ENCODE measurements around the gene USP6NL. TPM values are rescaled to one million over a fixed set of nuclear protein-coding genes. Genes with fewer than 3 reads are reported as not detected.
A peak's percentile ranks its signal among the peaks of the same experiment; 100 is the strongest.
"Not testable (repeated sequence)": the region's sequence is repeated elsewhere in the genome, so short reads cannot be mapped to it uniquely, and the experiment has no call there.

The USP6NL gene
- polyA plus RNA-seq, 3 donors: 26.8 to 28.9 (median 27.4) TPM

DNA sequence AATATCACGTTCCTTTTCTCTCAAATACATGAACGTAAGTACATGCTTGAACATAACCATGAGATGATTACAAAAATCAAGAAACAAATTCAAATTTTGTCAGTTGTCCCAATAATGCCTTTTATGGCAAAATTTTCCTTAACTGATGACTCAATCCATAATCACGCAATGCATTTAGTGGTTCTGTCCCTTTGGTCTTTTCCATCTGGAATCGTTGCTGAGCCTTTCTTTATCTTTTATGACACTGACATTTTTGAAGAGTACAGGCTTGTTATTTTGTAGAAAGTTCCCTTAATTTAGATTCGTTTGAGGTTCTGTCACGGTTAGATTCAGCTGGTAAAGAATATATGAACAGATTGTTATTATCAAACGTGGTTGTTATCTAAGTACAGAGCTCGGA, 16.5 kb upstream of the USP6NL start:
- DNase-seq: not testable (repeated sequence)

- DNase-seq: no peak
These were observed 14.6 kb upstream of the USP6NL start for GRCh38 chr10:11626071-11626470.

DNA sequence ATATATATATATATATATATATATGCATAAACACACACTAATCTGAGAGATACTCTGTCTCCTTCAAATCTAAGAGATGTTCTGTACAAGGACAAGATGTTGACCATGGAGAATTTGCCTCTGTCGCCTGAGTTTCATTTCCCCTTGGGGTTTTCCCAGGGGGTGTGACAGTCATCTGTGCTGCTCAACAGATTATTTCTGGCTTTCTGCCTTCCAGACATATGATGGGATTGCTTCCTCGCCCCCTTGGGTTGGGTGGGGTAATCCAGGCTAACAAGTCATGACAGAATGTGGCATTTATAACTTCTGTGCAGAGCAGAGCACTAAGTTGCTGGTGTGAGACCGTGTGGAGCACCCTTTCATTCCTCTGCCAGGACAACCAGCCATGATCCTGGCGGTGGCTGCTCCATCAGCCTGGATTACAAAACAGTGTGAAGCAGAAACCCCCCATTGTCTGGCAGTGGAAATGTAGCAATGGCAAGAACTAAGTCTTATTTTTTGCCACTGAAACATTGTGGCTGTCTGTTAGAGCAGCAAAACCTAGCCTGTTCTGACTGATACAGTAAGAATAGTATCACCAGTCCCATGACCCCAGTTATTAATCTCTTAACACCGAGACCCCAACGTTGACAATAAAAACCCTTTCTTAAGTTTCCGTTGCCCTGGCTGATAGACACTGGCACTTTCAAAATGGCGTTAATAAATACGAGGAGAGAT, 13.7 kb upstream of the USP6NL start:
- DNase-seq: no peak

DNA sequence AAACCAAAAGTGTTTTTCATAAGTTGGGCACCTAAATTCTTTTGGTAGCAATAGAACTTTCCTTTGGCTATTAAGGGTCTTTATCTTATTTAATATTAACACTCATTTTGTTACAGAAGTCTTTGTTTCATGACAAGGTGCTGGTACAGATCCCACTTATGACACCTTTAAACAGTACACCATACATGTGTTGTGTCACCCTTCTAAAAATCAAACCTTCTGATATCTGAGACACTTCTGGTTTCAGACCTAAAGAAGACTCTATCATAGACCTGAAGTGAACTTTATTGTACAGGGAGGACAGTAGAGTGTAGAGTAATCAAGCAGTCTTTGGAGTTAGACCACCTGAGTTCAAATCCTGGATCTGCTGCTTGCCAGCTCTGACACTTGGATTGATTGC, 5.8 kb upstream of the USP6NL start:
- DNase-seq: no peak

GRCh38 chr10:11616021-11616420, 4.6 kb upstream of the USP6NL start:
- no peak for DNase-seq

DNA sequence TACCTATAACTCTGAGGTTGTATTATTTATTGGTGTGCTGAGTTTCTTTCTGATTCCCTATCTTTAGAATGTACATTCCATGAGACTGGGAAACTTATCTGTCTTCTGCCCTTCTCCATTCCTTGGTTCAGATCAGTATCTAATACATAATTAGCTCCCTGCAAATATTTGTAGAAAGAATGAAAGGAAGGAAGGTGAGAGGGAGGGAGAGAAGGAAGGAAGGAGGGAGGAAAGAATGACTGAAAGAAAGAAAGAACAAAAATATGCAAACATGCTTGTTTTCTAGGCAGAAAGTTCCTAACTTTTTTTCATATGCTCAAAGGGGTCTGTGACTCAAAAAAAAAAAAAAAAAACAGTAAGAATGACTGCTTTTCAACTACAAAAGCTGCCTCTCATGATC, 3.9 kb upstream of the USP6NL start:
- no peak for DNase-seq

DNA sequence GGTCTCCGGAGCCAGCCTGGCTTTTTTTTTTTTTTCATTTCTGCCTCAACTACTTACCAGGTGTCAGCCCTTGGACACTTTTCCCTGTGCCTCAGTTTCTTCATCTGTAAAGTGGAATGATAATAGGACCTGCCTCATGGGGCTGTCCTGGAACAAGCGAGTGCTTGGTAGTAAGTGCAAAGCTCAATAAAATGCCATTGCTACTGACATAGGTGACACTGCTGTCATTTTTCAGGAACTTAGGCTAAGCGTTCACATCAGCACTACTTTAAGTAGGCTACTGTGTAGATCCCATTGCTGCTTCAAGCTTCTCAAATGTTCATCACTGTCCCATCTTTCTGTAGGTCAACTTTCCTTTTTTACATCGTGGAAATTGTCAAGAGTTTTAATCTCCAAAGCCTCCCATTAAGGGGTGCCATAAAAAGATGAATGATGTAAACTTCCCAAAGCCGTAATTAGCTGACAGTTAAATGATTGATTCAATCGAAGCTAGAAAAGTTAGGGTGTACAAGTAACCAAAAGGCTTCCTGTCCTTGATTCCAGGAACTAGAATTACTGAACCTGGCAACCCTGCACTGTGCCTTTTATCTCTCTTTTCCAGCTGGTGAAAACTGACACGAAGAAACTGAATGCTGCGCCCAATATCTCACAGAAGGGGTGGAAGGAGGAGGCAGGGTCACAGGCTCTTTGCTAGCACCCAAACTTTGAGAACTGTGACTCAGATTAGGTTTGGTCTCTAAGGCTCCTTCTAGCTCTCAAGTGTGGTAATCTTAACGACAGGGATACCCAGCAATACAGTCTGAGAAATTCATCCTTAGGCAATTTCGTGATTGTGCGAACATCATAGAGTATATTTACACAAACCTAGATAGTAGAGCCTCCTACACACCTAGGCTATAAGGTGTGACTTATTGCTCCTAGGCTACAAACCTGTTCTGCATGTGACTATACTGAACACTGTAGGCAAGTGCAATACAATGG, 861 bp upstream of the USP6NL start:
- DNase-seq: no peak

DNA sequence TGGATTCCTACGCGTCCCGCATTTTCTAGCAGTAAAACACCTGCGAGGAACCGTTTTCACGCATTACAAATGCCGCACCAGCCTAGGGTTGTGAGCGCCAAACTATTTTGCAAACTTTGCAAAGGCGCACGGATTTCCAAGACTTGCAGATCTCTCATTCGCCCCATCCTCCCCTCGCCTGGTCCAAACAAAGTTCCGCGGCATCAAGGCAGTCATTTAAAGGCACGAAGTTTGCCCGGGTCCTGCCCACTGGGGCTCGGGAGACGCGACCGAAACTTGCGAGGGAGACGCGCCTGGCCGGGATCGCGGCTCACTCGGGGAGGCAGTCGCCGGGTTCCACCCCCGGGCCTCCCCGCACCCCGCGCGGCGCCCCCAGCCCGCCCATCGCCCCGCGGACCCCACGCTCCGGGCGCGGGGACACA, 613 bp downstream of the USP6NL start:
- no peak for DNase-seq

DNA sequence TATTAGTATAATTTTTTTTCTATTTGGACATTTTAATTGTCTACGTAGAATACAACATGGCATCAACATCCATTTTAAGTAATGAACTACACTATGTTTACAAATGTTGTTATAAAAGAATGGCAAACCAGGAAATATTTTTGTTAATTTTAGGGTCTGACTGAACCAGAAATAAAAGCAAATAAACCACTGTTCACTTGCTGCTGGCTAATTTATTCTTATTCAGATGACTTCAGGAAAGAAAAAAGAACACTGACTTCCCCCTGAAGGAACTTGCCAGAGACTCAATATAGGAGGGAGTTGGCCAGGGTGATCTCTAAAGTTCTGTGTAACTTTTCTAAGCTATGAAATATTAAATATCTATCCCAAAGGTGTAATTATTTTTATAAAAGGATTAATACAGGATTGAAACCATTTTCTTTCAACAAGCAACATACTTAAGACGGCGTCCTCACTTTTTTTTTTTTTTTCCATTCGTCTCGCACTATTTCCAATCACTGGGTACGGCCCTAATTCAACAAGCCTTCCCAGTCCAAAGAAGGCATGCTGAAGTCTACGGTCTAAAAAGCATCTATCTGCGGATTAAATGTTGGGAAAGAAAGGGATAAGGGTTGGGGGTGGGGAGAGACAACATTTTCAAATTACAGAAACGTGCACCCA, 1.2 kb downstream of the USP6NL start:
- DNase-seq: no peak

DNA sequence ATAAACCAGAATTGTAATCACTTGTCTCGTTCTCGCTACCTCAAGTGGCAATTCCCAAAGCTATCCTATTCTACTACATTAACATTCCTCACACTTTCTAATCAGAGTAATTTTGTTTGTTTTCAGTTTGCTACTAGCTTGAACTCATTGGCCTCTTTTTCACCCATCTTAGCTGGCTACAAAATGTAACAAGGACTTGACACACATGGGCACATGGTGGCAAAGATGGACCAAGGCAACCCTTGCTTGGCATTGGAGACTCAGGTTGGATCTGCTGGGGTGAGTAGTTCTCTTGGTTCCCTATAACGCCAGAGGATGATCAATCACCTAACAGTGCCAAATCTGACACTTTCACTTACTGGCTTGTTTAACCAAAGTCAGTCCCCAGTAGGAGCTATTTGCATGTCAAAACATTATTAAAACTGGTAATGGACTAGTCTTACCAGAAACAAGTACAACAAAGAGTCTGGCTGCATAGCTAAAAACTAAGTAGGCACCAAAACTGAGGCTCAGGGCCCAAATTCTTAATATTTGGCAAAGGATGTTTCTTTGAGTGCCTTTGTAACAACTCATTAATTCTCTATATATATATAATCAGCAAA, 1.9 kb downstream of the USP6NL start:
- no peak for DNase-seq

GRCh38 chr10:11609052-11609451, 2.4 kb downstream of the USP6NL start:
- DNase-seq: no peak

DNA sequence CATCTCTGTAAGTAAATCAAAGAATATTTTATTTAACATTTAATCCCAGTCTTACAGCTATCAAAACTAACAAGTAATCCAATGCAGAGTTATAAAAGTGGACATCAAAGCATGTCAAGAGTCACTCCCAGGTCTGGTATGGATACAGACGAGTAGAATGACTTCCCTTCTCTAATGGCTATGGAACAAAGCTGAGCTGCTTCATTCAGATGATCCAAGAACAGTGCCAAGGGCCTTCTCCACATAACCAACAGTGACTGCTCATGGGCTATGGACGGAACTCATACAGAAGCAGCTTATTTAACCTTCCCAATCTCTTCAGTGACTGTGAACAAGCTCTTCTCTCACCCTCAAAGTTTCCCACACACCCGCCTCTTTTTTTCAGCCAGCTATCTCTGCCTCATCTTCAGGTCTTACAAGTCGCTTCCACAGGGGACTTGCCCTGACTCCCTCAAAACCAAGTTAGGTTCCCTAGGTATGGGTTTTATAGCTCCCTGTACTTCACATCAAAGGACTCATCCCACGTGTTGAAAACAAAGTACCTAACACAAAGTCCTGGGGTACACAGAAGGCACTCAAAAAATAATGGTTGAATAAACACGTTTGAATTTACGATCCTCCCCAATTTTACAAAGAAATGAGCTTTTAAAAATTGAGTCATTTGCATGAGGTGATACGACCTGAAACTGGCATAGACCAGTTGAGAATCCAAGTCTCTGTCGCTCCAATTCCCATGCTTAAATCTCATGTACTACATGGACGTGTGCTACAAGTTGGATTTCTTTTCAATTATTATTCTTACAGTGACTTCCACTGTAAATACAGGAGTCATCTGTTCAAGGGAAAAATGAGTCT, 3.1 kb downstream of the USP6NL start:
- no peak for DNase-seq

DNA sequence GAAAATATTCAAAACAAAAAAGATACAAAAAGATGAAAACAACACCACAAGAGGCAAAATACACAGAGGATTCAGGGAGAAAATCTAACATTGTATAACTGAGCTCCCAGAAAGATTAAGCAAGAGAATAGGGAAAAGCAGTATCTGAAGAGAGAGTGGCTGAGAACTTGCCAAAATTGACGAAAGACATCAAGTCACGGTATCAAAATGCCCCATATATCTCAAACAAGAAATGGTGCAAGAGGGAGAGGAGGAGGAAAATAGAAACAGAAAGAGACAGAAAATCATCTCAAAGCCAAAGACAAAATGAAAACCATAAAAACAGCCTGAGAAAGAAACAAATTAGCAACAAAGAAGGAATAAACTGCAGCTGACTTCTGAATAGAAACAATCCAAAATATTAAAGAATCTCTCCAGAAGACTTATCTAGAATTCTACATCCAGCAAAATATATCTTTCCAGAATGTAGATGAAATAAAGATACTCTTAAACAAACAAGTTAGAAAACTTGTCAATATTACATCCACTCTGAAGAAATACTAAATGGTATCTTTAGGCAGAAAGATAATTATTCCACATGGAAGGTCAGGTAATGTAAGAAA, 5.5 kb downstream of the USP6NL start:
- no peak for DNase-seq

- no peak for DNase-seq
These were observed 6.4 kb downstream of the USP6NL start for GRCh38 chr10:11604865-11605650.

DNA sequence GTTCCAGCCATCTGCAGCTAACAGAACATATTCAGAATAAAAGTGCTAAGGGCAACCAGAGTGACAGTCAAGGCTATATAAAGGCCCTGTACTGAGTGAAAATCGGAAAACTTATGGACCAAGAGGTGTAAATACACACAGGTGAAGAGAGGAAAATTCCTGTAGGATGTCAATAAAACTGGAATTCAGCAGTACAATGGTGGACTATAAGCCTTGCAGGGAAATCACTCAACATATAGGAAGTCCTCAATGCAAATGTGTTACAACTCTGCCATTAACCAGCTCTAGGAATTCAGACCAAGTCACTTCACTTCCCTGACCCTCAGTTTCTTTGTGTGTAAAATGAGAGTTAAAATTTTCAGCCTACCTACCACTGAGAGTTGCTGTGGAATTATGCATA, 7.7 kb downstream of the USP6NL start:
- DNase-seq: no peak

DNA sequence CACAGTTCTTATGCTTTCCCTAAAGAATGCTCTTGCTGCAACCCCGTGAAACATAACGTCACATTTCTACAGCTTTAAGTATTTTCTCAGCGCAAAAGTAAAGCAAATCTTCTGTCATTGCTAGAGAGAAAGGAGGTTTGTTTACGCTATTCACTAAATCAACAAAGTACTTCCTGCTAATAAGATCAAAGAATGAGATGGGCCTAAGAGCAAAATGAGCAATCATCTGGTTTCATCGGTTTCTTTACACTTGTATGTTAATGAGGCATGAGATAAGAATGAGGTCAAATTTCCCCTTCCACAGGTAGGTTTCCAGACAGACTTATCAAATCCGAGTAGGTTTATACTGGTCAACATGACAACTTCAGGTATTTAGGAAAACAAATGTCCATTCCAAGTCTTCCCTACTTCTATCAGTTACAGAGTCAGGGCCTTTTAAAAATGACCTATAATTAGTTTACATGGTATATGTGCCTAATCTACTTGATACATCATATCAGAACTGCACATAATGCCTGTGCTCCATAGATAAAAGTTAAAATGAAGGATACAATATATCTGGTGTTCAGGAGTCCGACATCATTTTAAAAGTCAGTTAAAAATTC, 8.4 kb downstream of the USP6NL start:
- DNase-seq: peak; percentile 52

DNA sequence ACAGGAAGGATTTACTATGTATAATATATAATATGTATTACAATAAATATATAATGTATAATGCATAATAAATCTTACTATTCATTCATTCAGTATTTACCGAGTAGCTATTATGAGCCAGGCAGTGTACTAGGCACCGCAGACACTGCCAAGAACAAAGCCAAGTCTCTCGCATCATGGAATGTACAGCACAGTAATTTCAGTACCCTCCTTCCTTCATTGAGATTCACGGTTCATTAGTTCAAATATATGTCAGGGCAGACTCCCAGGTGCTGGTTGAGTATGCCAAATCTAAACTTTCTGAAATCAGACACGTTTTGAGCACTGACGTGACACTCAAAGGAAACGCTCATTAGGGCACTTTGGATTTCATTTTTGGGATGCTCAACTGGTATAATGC, 9.1 kb downstream of the USP6NL start:
- DNase-seq: peak; percentile 48

DNA sequence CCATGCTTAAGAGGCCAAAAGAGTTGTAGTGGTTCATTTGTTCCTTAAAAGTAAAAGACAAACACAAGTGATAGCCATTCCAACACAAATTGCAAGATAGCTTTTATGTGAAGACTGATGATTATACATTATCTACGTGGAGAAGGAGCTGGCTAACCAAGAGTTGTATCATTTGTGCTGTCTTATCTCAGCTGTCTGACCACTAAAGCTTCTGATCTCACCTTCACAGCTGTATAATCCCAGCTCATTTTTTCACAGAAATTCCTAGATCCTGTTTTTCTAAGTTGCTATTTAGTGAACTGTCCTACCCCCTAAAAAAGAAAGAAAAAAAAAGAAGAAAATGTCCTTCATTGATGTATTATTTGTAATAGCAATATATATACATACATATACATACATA, 9.8 kb downstream of the USP6NL start:
- no peak for DNase-seq

DNA sequence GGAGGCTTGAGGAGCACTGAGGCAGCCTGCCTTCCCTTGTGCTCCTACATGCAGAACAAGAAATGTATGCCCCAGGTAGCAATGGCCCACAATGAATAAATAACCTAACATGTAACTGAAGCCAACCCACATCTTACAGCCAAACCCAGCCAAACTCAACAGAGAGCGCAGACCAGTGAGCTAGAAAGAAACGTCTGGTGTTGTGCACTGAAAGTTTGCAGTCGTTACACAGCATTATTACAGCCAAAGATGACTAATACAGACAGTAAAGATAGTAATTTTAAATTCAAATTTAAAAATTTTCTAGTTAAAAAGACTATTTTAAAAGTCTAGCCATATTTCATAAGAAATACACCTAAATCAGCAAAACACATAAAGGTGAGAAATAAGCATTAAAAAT, 11.2 kb downstream of the USP6NL start:
- DNase-seq: no peak

Data from renal pelvis (tissue), 4 donors.